Activated CD4-positive, alpha-beta T cell treated with anti-CD3 and anti-CD28 coated beads for 36 hours (primary cell): ENCODE results near the gene C22orf42. TPM values are rescaled to one million over a fixed set of nuclear protein-coding genes. Genes with fewer than 3 reads are reported as not detected.
"Not testable (repeated sequence)": the region's sequence is repeated elsewhere in the genome, so short reads cannot be mapped to it uniquely, and the experiment has no call there.

Source experiments
- ATAC-seq: fragments of 200-7000 bp; cut with Tn5 transposase; one replicate; pipeline ENCODE4 v1.10.0; 2021; ENCODE audit warnings: mild to moderate bottlenecking, moderate library complexity
- CTCF ChIA-PET: fragments of 350-600 bp; sonication (Branson Sonifier 250); formaldehyde crosslinking; loops from one replicate; lab custom pipeline; 2021; ENCODE audit warnings: antibody characterized with exemption; lab: Charles Lee
- POLR2A ChIA-PET: fragments of 350-600 bp; sonication (Branson Sonifier 250); formaldehyde crosslinking; loops from one replicate; lab custom pipeline; 2021; ENCODE audit warnings: antibody characterized with exemption, inconsistent platforms; lab: Charles Lee
- DNase-seq: peaks from one replicate; pipeline ENCODE4 v3.0.0-alpha.2; 2020
- H3K27ac Mint-ChIP-seq: one replicate; pipeline ENCODE4 v1.8.0; 2021; ENCODE audit warnings: mixed read lengths
- H3K27me3 Mint-ChIP-seq: one replicate; pipeline ENCODE4 v1.8.0; 2021; ENCODE audit warnings: mixed read lengths
- H3K36me3 Mint-ChIP-seq: one replicate; pipeline ENCODE4 v1.8.0; 2021; ENCODE audit warnings: low read depth, mixed read lengths
- H3K4me1 Mint-ChIP-seq: one replicate; pipeline ENCODE4 v1.8.0; 2021; ENCODE audit warnings: mixed read lengths
- H3K4me3 Mint-ChIP-seq: one replicate; pipeline ENCODE4 v1.8.0; 2021; ENCODE audit warnings: mild to moderate bottlenecking, moderate library complexity, mixed read lengths
- H3K9me3 Mint-ChIP-seq: one replicate; pipeline ENCODE4 v1.8.0; 2021; ENCODE audit warnings: low read depth, mixed read lengths
- intact Hi-C, 2 experiments: fragments of 100-400 bp; cut with DNase I in 1 of 2; cut with micrococcal nuclease in 1 of 2; formaldehyde crosslinking; loops; one replicate each; pipeline versions ENCODE4 v1.14.2 to v1.15.1; 2022 to 2024; cut with DNase I, micrococcal nuclease
- total RNA-seq, 2 experiments: library from RNA; stranded (reverse); gene quantifications; one replicate each; pipeline ENCODE4 v1.2.3, GENCODE V29; 2021

C22orf42 gene
- total RNA-seq, 2 experiments from 2014 or later, result not detected

- Mint-ChIP-seq H3K36me3 (no peaks in the 10 kb centered on the region), H3K4me1 (peaks cover 21% of the 10 kb centered on the region), H3K27me3 (peaks cover 18% of the 10 kb centered on the region), H3K9me3 (no peaks in the 10 kb centered on the region), H3K4me3 (peak overlapping the region; percentile 63), H3K27ac (no peak overlapping the region)
- ATAC-seq (peak; percentile 55), DNase-seq (peak; percentile 59)
- ChIA-PET CTCF (interaction anchor here (0.7 to 1.5 kb wide), 4 partner anchors 16 to 274 kb away, joined by 3 to 6 read pairs (median 3); no protein-coding TSS in a partner anchor), POLR2A (interaction anchor here (0.6 kb wide), 1 partner anchor 170 kb away, joined by 6 read pairs; no protein-coding TSS in a partner anchor)
- intact Hi-C loops, result loop anchor here (1.0 to 10.0 kb wide), 6 partner anchors 60 to 538 kb away; partner anchors contain the start of gene PISD (in 1 of the 2)
Observed at GRCh38 chr22:32202539-32203180, 43.6 kb upstream of the C22orf42 start.

- intact Hi-C loops, result loop anchor here (1.0 to 10.0 kb wide), 6 partner anchors 60 to 537 kb away; partner anchors contain the start of gene PISD (in 1 of the 2)
Observed at GRCh38 chr22:32202161-32202538, 43.0 kb upstream of the C22orf42 start.

GRCh38 chr22:32200752-32201151 is 41.6 kb upstream of the C22orf42 start:
- intact Hi-C loops, result loop anchor here (5.0 to 10.0 kb wide), 3 partner anchors 58 to 536 kb away; partner anchors contain the start of gene PISD (in 1 of the 2)
- peak; percentile 35 for DNase-seq
- POLR2A ChIA-PET, result interaction anchor here (0.6 kb wide), 1 partner anchor 283 kb away, joined by 3 read pairs; no protein-coding TSS in a partner anchor
- CTCF ChIA-PET, result interaction anchor here (0.6 to 1.2 kb wide), 2 partner anchors 65 to 281 kb away, joined by 4 to 5 read pairs; no protein-coding TSS in a partner anchor
- ATAC-seq, result no peak
- Mint-ChIP-seq H3K9me3 (no peaks in the 10 kb centered on the region), H3K27ac (no peak overlapping the region), H3K36me3 (no peaks in the 10 kb centered on the region), H3K27me3 (peaks cover 18% of the 10 kb centered on the region), H3K4me1 (peaks cover 21% of the 10 kb centered on the region), H3K4me3 (no peak overlapping the region)

More at GRCh38 chr22:32202161-32202538, 43.0 kb upstream of the C22orf42 start:
- Mint-ChIP-seq H3K27me3 (peaks cover 18% of the 10 kb centered on the region), H3K9me3 (no peaks in the 10 kb centered on the region), H3K4me3 (no peak overlapping the region), H3K27ac (no peak overlapping the region), H3K4me1 (peaks cover 21% of the 10 kb centered on the region), H3K36me3 (no peaks in the 10 kb centered on the region)
- POLR2A ChIA-PET, result interaction anchor here (0.6 kb wide), 1 partner anchor 171 kb away, joined by 6 read pairs; no protein-coding TSS in a partner anchor
- no peak for DNase-seq
- ATAC-seq, result no peak
- CTCF ChIA-PET, result interaction anchor here (0.7 to 1.5 kb wide), 5 partner anchors 17 to 275 kb away, joined by 3 to 6 read pairs (median 3); no protein-coding TSS in a partner anchor

- Mint-ChIP-seq H3K27me3 (peaks cover 14% of the 10 kb centered on the region), H3K36me3 (no peaks in the 10 kb centered on the region), H3K4me3 (no peak overlapping the region), H3K27ac (no peak overlapping the region), H3K4me1 (peaks cover 21% of the 10 kb centered on the region), H3K9me3 (no peaks in the 10 kb centered on the region)
- intact Hi-C loops, result loop anchor here (5.0 to 10.0 kb wide), 3 partner anchors 58 to 535 kb away; partner anchors contain the start of gene PISD (in 1 of the 2)
- CTCF ChIA-PET, result interaction anchor here (0.6 kb wide), 1 partner anchor 75 kb away, joined by 3 read pairs; no protein-coding TSS in a partner anchor
- no peak for ATAC-seq
- POLR2A ChIA-PET, result interaction anchor here (0.6 kb wide), 1 partner anchor 123 kb away, joined by 6 read pairs; no protein-coding TSS in a partner anchor
- DNase-seq, result no peak
Observed at GRCh38 chr22:32199961-32200360, 40.9 kb upstream of the C22orf42 start.

- no peaks in the 10 kb centered on the region for H3K36me3 Mint-ChIP-seq
- H3K27me3 Mint-ChIP-seq, result peaks cover 9% of the 10 kb centered on the region
- H3K4me3 Mint-ChIP-seq, result no peak overlapping the region
- ATAC-seq, result no peak
- DNase-seq, result no peak
- no peaks in the 10 kb centered on the region for H3K9me3 Mint-ChIP-seq
- ChIA-PET CTCF (interaction anchor here (0.6 kb wide), 1 partner anchor 74 kb away, joined by 3 read pairs; no protein-coding TSS in a partner anchor), POLR2A (interaction anchor here (0.6 kb wide), 1 partner anchor 123 kb away, joined by 6 read pairs; no protein-coding TSS in a partner anchor)
- no peak overlapping the region for H3K27ac Mint-ChIP-seq
- H3K4me1 Mint-ChIP-seq, result peaks cover 21% of the 10 kb centered on the region
- intact Hi-C loops, result no loop called here
Observed at GRCh38 chr22:32199341-32199740, 40.2 kb upstream of the C22orf42 start.

DNA sequence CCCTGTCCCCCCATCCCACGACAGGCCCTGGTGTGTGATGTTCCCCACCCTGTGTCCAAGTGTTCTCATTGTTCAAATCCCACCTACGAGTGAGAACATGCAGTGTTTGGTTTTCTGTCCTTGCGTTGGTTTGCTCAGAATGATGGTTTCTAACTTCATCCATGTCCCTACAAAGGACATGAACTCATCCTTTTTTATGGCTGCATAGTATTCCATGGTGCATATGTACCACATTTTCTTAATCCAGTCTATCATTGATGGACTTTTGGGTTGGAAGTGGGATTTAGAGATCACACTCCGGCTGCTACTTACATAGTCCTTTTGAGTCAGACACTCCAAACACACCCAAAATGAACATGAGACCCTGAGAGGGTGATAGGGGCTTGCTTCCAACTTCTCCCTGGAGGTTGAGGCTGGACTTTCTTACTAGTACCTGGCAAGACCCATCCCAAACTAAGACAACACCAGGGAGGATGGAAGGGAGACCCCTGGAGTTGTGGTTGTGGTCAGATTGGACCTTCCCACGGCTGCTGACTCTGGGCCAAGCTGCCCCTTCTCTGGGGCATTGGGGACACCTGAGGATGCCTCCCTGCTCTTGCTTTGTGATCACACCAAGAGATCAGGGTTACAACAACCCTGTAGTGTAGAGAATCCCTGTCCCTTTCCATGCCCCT is 38.6 kb upstream of the C22orf42 start:
- H3K27me3 Mint-ChIP-seq, H3K36me3 Mint-ChIP-seq, H3K27ac Mint-ChIP-seq, DNase-seq, H3K4me3 Mint-ChIP-seq, ATAC-seq, POLR2A ChIA-PET, intact Hi-C loops, H3K9me3 Mint-ChIP-seq: not testable (repeated sequence)
- CTCF ChIA-PET, result interaction anchor here (0.6 kb wide), 1 partner anchor 44 kb away, joined by 4 read pairs; no protein-coding TSS in a partner anchor
- H3K4me1 Mint-ChIP-seq, result peaks cover 15% of the 10 kb centered on the region

DNA sequence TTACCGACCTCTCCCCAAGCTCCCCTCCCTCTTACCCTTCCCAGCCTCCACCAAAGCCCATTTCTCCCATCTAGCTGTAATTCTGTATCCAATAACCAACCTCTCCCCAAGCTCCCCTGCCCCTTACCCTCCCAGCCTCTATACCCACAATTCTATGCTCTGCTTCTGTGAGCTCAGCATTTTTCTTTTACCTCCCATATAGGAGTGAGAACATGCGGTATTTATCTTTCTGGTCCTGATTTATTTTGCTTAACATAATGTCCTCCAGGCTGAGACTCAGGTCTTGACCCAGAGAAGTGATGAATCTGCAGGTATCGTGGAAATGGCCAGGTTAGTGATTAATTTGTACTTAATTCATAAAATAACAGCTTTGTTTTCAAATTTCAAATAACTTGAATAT is 36.8 kb upstream of the C22orf42 start:
- POLR2A ChIA-PET, H3K36me3 Mint-ChIP-seq, CTCF ChIA-PET, ATAC-seq, H3K9me3 Mint-ChIP-seq, DNase-seq, H3K27ac Mint-ChIP-seq, H3K4me1 Mint-ChIP-seq, H3K27me3 Mint-ChIP-seq, intact Hi-C loops, H3K4me3 Mint-ChIP-seq: not testable (repeated sequence)

GRCh38 chr22:32193346-32193745 is 34.2 kb upstream of the C22orf42 start:
- CTCF ChIA-PET, result interaction anchor here (1.3 kb wide), 1 partner anchor 112 kb away, joined by 3 read pairs; no protein-coding TSS in a partner anchor
- intact Hi-C loops, result not testable (repeated sequence)

DNA sequence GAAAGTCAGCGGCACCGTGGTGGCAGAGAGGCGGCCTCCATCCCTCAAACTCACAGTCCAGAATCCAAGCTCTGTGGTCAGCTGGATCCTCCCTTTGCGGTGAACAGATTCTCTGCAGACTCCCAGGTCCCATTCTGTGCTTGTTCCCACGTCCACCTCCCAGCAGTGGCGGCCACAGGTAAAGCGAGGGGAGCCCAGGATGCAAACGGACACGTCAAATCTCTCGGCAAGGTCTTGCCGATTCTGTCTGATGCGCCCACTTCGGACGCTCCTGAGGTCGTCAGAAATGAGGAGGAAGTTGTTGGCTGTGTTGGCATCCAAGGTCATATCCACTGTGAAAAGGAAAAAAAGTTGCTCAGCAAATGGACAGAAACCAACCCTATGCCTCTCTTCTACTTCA is 31.9 kb upstream of the C22orf42 start:
- DNase-seq, H3K9me3 Mint-ChIP-seq, ATAC-seq, H3K27ac Mint-ChIP-seq, H3K36me3 Mint-ChIP-seq, H3K27me3 Mint-ChIP-seq, H3K4me3 Mint-ChIP-seq, CTCF ChIA-PET, POLR2A ChIA-PET, H3K4me1 Mint-ChIP-seq, intact Hi-C loops: not testable (repeated sequence)

More at GRCh38 chr22:32193346-32193745, 34.2 kb upstream of the C22orf42 start:
- H3K36me3 Mint-ChIP-seq, POLR2A ChIA-PET, H3K27me3 Mint-ChIP-seq, H3K4me1 Mint-ChIP-seq, H3K27ac Mint-ChIP-seq, H3K4me3 Mint-ChIP-seq, DNase-seq, ATAC-seq, H3K9me3 Mint-ChIP-seq: not testable (repeated sequence)

- H3K27me3 Mint-ChIP-seq, result peaks cover 4% of the 10 kb centered on the region
- H3K27ac Mint-ChIP-seq, result no peak overlapping the region
- no peaks in the 10 kb centered on the region for H3K9me3 Mint-ChIP-seq
- no peaks in the 10 kb centered on the region for H3K4me1 Mint-ChIP-seq
- intact Hi-C loops, result no loop called here
- DNase-seq (no peak), ATAC-seq (no peak)
- no peaks in the 10 kb centered on the region for H3K36me3 Mint-ChIP-seq
- ChIA-PET POLR2A (no interaction called here), CTCF (no interaction called here)
- H3K4me3 Mint-ChIP-seq, result no peak overlapping the region
Observed at GRCh38 chr22:32185821-32186220, 26.7 kb upstream of the C22orf42 start.

GRCh38 chr22:32183625-32184024 is 24.5 kb upstream of the C22orf42 start:
- ATAC-seq, result no peak
- H3K27me3 Mint-ChIP-seq, result peaks cover 5% of the 10 kb centered on the region
- no peaks in the 10 kb centered on the region for H3K36me3 Mint-ChIP-seq
- H3K27ac Mint-ChIP-seq, result no peak overlapping the region
- intact Hi-C loops, result no loop called here
- ChIA-PET CTCF (no interaction called here), POLR2A (no interaction called here)
- no peaks in the 10 kb centered on the region for H3K4me1 Mint-ChIP-seq
- H3K9me3 Mint-ChIP-seq, result no peaks in the 10 kb centered on the region
- no peak for DNase-seq
- H3K4me3 Mint-ChIP-seq, result no peak overlapping the region
